Stimulated activated naive CD8-positive, alpha-beta T cell treated with anti-CD3 and anti-CD28 coated beads, Interleukin-15, amount 100 ng/mL, for 72 hours (primary cell): ENCODE measurements around the gene MAN1C1.

Source experiments
- ATAC-seq: fragments of 150-1000 bp; cut with Tn5 transposase; 2 replicates; pipeline ENCODE4 v1.10.0; 2021; ENCODE audit warnings: mild to moderate bottlenecking, moderate library complexity
- DNase-seq, 2 donors: peaks; one replicate each; pipeline ENCODE4 v3.0.0; 2021 to 2022
- H3K27ac Mint-ChIP-seq, 2 donors: one replicate each; pipeline ENCODE4 v1.8.0; 2022; ENCODE audit warnings: mild to moderate bottlenecking in 2 of 2, mixed read lengths in 2 of 2, moderate library complexity in 2 of 2
- H3K27me3 Mint-ChIP-seq: one replicate; pipeline ENCODE4 v1.8.0; 2022; ENCODE audit warnings: mixed read lengths
- H3K4me1 Mint-ChIP-seq: one replicate; pipeline ENCODE4 v1.8.0; 2022; ENCODE audit warnings: mild to moderate bottlenecking, mixed read lengths
- H3K4me3 Mint-ChIP-seq, 2 donors: one replicate each; pipeline ENCODE4 v1.8.0; 2022; ENCODE audit warnings: mild to moderate bottlenecking in 2 of 2, mixed read lengths in 2 of 2, moderate library complexity in 1 of 2
- H3K9me3 Mint-ChIP-seq, 2 donors: one replicate each; pipeline ENCODE4 v1.8.0; 2022; ENCODE audit warnings: mixed read lengths in 2 of 2

The MAN1C1 gene

DNA sequence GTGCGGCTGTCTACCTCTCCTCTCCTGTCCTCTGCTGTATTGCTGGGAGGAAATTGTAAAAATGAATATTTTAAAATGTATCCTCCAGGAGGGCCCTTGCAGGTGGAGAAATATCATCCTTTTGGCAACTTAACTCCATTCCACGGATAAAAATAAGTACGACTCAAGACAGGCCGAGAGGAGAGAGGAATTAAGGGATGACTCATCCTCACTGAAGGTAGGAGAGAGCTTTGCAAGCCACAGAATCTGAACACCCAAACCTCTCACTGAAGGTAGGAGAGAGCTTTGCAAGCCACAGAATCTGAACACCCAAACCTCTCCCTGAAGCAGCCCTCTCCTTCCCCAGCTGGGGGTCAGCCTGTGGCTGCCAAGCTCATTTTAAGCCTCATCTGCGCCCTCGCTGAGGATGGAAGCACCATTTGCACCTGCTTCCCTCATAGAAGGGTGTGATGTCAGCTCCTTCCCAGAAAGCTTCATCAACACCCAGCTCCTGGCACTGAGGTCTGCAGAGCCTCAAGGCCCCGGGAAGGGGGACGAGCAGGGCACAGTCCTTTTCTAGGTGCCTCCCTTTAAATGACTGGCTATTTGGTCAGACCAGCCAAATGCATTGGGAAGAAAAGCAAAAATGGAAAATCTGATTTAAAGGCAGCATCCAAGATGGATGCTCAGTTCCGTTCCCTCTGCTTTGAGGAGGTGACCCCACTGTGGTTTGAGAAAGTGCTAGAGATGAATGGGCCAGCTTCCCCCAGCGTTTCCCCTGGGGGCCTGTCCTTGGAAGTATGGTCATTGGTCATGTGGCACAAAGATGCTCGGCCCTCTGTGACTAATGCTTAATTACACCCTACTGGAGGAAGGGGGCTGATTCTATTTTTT, 170.5 kb downstream of the MAN1C1 start:
- no peaks in the 10 kb centered on the region for H3K9me3 Mint-ChIP-seq
- H3K27ac Mint-ChIP-seq = no peak overlapping the region
- ATAC-seq (no peak), DNase-seq (no peak)
- H3K4me3 Mint-ChIP-seq = no peak overlapping the region
- no peaks in the 10 kb centered on the region for H3K27me3 Mint-ChIP-seq
- peaks cover 22% of the 10 kb centered on the region for H3K4me1 Mint-ChIP-seq

DNA sequence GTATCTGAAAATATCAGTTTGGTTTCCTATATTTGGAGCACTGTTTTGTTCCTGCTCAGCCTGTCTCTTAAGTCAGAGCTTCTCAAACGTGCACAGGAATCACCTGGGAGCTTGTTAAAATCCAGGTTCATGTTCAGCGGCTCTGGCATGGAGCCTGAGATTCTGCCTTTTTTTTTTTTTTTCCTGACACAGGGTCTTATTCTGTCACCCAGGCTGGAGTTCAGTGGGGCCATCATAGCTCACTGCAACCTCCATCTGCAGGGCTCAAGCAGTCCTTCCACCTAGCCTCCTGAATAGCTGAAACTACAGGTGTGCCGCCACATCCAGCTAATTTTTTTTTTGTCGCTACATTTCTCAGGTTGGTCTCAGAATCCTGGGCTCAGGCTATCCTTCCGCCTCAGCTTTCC, 171.2 kb downstream of the MAN1C1 start:
- Mint-ChIP-seq H3K4me3 (no peak overlapping the region), H3K27me3 (no peaks in the 10 kb centered on the region), H3K9me3 (no peaks in the 10 kb centered on the region), H3K27ac (no peak overlapping the region), H3K4me1 (peaks cover 18% of the 10 kb centered on the region)
- ATAC-seq (no peak), DNase-seq (no peak)

DNA sequence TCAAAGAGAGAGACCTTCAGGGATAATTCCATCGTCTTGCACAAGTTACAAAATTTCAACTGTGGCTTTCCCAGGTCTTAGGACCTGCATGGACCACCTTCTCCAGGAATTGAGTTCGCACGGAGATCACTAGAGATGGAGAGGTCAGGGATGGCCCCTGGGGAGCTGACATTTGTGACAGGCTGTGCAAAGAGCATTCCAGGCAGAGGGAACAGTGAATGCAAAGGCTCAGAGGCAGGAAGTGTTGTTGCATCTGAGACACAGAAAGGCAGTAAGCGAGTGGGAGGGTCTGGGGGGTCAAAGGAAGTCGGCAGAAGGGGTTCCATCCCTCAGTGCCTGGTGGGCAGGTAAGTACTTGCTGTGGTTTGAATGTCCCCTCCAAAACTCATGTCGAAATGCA, 173.9 kb downstream of the MAN1C1 start:
- no peak for ATAC-seq
- H3K27me3 Mint-ChIP-seq = no peaks in the 10 kb centered on the region
- peak overlapping the region in 1 of 2 donors; percentile 44 for H3K27ac Mint-ChIP-seq
- peaks cover 38% of the 10 kb centered on the region for H3K4me1 Mint-ChIP-seq
- no peak for DNase-seq
- no peaks in the 10 kb centered on the region for H3K9me3 Mint-ChIP-seq
- no peak overlapping the region for H3K4me3 Mint-ChIP-seq

DNA sequence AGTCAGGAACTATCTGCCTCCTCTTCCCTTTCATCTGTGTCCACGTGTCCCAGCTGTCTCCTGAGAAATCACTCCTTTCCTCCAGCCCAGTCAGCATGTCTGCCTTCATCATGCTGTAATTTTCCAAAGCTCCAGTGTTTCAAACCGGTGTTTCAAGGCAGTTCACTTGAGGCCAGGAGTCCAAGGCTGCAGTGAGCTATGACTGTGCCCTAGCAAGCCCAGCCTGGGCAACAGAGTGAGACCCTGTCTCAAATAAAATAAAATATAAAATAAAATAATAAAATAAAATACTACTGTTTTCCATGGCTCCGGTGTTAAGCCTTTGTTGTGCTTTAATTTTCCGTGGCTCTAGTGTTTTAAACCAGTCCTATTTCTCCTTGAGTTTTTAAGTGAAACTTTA, 175.5 kb downstream of the MAN1C1 start:
- H3K4me1 Mint-ChIP-seq = peaks cover 47% of the 10 kb centered on the region
- no peaks in the 10 kb centered on the region for H3K9me3 Mint-ChIP-seq

DNA sequence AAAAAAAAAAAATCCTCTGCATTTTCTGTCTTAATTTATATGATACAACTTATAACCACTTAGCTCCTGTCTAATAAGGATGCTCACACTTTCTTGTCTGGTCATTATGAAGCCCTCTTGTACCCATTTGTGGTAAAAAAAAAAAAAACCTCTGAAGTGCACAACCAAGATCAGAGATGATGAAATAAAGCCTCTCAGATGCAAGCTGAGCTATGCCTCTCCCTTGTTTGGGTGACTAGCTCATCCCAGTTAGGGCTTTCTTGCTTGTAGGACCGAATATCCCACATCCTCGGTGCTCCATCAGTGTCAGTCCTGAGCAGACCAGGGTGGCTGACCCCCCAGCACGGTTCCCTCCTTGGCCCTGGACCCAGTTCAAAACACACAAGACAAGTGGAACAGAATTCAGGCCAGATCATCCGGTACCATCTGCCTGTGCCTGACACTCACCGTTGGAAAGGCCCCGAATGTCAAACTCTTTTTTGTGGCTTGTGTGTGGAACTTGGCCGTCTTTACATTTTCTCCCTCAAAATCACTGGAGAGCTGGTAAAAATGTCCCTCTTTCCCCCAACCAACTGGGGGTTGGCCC, 177.1 kb downstream of the MAN1C1 start:
- Mint-ChIP-seq H3K4me1 (peaks cover 57% of the 10 kb centered on the region), H3K9me3 (no peaks in the 10 kb centered on the region), H3K4me3 (no peak overlapping the region), H3K27me3 (no peaks in the 10 kb centered on the region), H3K27ac (peak overlapping the region in 1 of 2 donors; percentile 23)
- ATAC-seq (no peak), DNase-seq (no peak)

More for the DNA sequence above, 175.5 kb downstream of the MAN1C1 start:
- ATAC-seq (no peak), DNase-seq (no peak)
- Mint-ChIP-seq H3K4me3 (no peak overlapping the region), H3K27ac (no peak overlapping the region), H3K27me3 (no peaks in the 10 kb centered on the region)

DNA sequence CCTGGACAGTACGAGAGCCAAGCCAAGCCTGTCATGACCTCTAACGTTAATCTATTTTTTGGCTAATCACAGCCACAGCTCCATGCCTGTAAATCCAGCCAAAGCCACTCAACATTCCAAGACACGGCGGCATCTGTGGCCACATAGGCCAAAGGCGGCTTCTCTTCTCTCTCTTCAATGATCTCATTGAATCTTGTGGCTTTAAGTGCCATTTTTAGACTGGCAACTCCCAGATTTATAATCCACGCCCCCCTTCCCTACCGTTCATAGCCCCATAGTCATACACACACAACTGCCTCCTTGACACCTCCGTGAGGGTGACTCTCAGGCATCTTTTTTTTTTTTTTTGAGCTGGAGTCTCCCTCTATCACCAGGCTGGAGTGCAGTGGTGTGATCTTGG, 177.7 kb downstream of the MAN1C1 start:
- Mint-ChIP-seq H3K4me3 (no peak overlapping the region), H3K27ac (peak overlapping the region in 1 of 2 donors; percentile 42), H3K4me1 (peaks cover 63% of the 10 kb centered on the region), H3K27me3 (no peaks in the 10 kb centered on the region), H3K9me3 (no peaks in the 10 kb centered on the region)
- DNase-seq (no peak), ATAC-seq (no peak)

DNA sequence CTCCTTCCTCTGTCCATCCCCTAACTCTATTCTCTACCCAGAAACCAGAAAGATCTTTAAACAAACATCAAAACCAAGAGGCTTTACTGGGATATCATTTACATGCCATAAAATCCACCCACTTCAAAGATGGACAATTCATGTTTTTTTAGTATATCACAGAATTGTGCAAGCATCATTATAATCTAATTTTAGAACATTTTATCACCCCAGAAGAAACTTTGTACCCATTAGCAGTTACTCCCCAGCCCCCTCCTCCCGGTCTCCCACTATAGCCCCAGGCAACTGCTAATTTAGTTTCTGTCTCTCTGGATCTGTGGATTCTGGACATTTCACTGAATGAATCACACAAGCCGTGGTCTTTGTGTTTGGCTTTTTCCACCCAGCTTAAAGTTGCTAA, 178.6 kb downstream of the MAN1C1 start:
- Mint-ChIP-seq H3K4me3 (no peak overlapping the region), H3K4me1 (peaks cover 64% of the 10 kb centered on the region), H3K27ac (no peak overlapping the region), H3K27me3 (no peaks in the 10 kb centered on the region), H3K9me3 (no peaks in the 10 kb centered on the region)
- DNase-seq (no peak), ATAC-seq (no peak)

DNA sequence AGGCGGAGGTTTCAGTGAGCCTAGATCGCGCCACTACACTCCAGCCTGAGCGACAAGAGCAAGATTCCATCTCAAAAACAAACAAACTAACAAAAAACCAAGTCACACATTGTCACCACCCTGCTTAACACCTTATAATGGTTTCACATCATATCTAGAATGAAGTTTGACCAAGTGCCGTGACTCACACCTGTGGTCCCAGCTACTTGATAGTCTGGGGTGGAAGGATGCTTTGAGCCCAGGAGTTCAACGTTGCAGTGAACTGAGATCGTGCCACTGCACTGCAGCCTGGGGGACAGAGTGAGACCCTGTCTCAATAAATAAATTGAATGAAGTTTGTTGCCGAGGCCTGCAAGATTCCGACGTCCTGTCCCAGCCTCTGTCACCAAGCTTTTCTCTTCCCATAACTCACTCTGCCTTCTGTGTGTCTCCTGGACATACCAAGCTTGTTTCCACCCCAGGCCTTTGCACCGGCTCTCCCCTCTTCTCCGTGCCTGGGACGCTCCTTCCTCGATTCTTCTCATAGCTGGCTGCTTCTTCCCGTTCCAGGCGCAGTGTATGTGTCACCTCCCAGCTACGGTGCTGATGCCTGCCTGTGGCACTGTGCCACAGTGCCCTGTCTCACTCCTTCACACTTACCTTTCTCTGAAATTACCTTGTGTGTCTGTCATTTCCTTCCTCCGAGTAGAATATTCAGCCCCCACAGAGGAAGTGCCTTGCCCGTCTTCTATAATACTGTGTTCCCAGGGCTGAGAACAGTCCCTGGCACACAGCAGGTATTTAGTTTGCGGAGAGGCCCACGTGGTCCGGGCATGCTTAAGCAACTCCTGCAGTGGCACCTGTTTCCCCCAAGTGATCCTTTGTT, 179.6 kb downstream of the MAN1C1 start:
- ATAC-seq (peak; percentile 87), DNase-seq (peak; percentile 43 to 74)
- peak overlapping the region; percentile 66 to 68 for H3K4me3 Mint-ChIP-seq
- no peaks in the 10 kb centered on the region for H3K27me3 Mint-ChIP-seq
- peak overlapping the region in 1 of 2 donors; percentile 90 for H3K27ac Mint-ChIP-seq
- no peaks in the 10 kb centered on the region for H3K9me3 Mint-ChIP-seq
- peaks cover 69% of the 10 kb centered on the region for H3K4me1 Mint-ChIP-seq

DNA sequence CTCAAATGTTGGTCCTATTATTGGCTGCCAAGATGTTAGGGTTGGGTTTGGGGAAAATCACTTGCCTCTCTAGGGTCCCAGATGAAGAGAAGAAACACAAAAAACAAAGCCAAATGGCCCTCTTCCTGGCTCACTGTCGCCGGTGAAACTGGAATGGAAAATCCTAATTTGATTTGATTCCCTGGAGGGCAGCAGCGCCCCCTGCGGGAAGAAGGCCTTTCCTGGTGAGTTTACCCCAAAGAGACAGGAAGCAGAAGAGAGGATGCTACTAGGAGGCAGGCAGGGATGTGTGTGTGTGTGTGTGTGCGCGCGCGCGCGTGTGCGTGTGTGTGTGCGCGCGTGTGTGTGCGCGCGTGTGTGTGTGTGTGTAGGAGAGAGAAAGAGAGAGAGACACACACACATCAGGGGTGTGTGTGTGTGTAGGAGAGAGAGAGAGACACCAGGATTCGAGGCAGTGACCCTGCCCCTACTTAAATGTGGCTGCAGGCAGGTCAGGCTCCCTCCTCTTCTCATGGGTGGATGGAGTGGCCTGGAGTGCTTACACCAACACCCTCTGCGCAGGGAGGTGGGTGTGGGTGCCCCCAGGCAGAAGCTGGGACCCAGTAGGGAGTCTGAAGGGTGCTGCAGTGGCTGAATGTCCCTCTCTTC, 180.3 kb downstream of the MAN1C1 start:
- ATAC-seq (peak; percentile 58), DNase-seq (peak; percentile 69 to 76)
- Mint-ChIP-seq H3K27me3 (no peaks in the 10 kb centered on the region), H3K9me3 (no peaks in the 10 kb centered on the region), H3K4me3 (peak overlapping the region; percentile 66 to 68), H3K27ac (peak overlapping the region in 1 of 2 donors; percentile 90), H3K4me1 (peaks cover 74% of the 10 kb centered on the region)

DNA sequence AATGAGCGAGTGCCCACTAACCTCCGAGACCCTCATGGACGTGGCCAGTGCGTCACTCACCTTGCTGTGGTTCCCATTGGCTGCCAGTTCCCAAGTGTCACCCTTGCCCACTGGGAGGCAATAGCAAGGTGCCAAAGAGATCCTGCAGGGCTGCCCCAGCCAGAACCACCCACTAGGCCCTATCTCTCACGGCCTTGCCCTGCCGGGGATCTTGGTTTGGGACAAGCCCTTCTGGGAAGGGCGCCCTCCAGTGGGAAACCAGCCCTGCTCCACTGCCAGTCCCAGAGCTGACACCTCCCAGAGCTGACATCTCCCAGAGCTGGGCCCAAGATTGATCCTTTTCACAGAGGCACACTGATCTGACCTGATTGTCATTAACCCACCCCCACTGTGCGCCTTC, 181.3 kb downstream of the MAN1C1 start:
- no peaks in the 10 kb centered on the region for H3K27me3 Mint-ChIP-seq
- peak overlapping the region in 1 of 2 donors; percentile 51 for H3K4me3 Mint-ChIP-seq
- H3K27ac Mint-ChIP-seq = no peak overlapping the region
- H3K4me1 Mint-ChIP-seq = peaks cover 84% of the 10 kb centered on the region
- no peaks in the 10 kb centered on the region for H3K9me3 Mint-ChIP-seq
- ATAC-seq (no peak), DNase-seq (peak in 1 of 2 donors; percentile 50)

DNA sequence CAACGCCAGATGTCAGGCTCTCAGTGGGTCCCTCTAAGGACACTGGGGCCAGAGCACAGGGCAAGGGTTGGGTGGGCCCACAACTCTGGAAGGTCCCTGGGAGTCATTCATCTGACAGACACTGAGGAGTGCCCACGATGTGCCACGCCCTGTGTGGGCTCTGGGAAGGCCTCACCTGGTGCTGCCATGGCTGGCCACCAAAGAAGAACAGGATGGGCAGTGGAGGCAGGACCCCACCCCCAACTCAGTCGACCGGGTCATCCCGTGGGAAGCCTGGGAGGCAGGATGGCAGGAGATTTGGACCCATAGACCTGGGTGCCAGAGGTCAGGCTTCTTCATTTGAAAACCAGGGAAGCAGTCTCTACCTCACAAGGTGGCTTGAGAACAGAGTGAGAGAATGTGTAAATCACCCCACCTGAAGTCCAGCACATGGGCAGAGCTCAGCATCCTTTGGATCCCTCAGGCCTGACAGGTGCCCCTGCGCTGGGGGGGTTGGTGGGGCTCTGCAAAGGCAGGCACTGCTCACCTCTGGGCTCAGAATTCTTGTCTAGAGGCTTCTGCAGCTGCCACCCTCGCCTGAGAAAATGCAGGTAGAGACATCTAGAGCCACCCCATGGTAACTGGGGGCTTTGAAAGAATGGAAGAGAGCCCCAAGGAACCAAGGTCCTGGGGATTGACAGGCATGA, 182.2 kb downstream of the MAN1C1 start:
- Mint-ChIP-seq H3K27me3 (no peaks in the 10 kb centered on the region), H3K4me1 (peaks cover 84% of the 10 kb centered on the region), H3K9me3 (no peaks in the 10 kb centered on the region), H3K27ac (peak overlapping the region in 1 of 2 donors; percentile 89), H3K4me3 (peak overlapping the region; percentile 24 to 70)
- ATAC-seq (no peak), DNase-seq (no peak)

DNA sequence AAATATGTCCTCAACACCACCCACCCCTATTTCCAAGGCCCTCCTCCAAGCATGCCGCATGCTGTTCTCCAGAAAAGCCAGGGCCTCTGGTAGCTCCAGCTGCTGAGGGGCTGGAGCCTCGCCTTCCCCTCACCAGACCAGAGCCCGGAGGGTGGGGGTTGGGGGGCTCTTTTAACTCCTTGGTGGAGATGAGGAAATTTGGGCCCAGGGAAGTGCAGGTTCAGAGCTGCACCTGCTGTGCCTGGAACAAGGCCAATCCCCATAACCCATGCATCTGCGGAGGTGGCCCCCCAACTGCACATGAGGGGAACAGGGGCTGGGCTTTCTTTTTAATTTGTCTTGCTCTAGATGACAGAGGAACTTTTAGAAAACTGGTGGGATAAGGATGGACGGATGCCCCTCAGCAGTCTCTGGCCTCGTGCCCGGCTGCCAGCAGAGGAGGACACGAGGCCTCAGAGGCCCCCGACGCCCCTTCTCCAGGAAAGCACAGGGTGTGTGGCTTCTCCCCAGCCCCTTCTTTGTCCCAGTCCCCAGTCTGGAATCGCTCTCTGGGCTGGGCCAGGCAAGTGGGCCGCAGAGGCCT, 182.9 kb downstream of the MAN1C1 start:
- H3K4me3 Mint-ChIP-seq = peak overlapping the region; percentile 70 to 75
- no peaks in the 10 kb centered on the region for H3K27me3 Mint-ChIP-seq
- peak overlapping the region; percentile 21 to 89 for H3K27ac Mint-ChIP-seq
- peaks cover 83% of the 10 kb centered on the region for H3K4me1 Mint-ChIP-seq
- ATAC-seq (no peak), DNase-seq (no peak)
- H3K9me3 Mint-ChIP-seq = no peaks in the 10 kb centered on the region

DNA sequence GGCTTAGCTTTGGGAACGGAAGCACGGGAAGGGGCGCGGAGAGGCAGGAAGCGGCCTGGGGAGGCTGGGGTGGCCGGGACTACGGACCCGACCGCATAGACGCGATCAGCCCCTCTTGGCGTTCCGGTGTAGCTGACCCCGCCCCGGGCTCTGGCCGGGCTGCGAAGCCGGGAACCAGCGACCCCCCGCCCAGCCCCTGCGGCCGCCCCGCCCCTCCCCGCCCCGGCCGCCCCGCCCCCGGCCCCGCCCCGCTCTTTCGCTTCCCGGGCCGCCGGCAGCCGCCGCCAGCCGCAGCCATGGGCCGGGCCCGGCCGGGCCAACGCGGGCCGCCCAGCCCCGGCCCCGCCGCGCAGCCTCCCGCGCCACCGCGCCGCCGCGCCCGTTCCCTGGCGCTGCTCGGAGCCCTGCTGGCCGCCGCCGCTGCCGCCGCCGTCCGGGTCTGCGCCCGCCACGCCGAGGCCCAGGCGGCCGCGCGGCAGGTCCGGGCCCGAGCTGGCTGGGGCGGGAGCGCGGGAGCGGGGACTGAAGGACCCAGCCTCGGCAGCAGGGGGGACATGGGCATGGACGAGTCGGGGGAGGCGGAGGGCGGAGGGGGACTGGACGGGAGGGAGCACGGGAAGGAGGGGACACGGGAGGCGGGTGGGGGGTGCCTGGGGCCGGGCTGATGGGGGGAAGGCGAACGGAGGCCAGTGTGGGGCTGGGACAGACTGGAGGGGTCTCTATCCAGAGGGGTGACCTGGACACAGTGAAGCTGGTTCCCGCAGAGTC, 183.5 kb downstream of the MAN1C1 start, which contains the start of gene SELENON:
TSS of gene SELENON (plus strand) at position 259 of the 768 bp plus-strand sequence. CDS start at position 297, 38 bp downstream.
- DNase-seq (no peak), ATAC-seq (peak; percentile 27)
- H3K4me1 Mint-ChIP-seq = peaks cover 83% of the 10 kb centered on the region
- no peaks in the 10 kb centered on the region for H3K9me3 Mint-ChIP-seq
- peak within 1 kb of the TSS; percentile 69 to 89 for H3K27ac Mint-ChIP-seq
- H3K4me3 Mint-ChIP-seq = peak within 1 kb of the TSS; percentile 80 to 87
- H3K27me3 Mint-ChIP-seq = no peaks in the 10 kb centered on the region
